HG02798 (cell line): ENCODE results near the gene CLEC12A.
A peak's percentile ranks its signal among the peaks of the same experiment; 100 is the strongest.
"Not testable (repeated sequence)": the region's sequence is repeated elsewhere in the genome, so short reads cannot be mapped to it uniquely, and the experiment has no call there.

Experiments used
- ATAC-seq: cut with Tn5 transposase; IDR thresholded peaks from one replicate; pipeline ENCODE4 v1.9.1; 2021; ENCODE audit warnings: mild to moderate bottlenecking; ENCODE audit not compliant: unreplicated experiment, poor library complexity

Gene CLEC12A

DNA sequence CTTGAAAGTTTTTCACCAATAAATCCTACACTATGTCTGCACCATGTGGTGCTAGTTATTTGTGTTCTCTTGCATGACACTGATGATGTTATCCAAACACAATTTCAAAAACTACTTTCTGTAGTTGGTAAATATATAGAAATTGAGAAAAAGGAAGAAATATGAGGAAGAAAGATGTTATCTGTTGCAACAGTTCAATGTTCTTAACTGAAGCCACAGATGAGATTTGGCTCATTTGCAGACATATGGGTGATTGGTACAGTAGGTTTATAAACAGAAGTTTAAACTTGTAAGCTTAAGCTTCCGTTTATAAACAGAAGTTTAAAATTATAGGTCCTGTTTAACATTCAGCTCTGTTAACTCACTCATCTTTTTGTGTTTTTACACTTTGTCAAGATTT is at the start of gene CLEC12A:
CLEC12A (plus strand) TSS at position 229 of the 400 bp plus-strand sequence. CDS start 188 bp downstream, outside the sequence.
- ATAC-seq = no peak

DNA sequence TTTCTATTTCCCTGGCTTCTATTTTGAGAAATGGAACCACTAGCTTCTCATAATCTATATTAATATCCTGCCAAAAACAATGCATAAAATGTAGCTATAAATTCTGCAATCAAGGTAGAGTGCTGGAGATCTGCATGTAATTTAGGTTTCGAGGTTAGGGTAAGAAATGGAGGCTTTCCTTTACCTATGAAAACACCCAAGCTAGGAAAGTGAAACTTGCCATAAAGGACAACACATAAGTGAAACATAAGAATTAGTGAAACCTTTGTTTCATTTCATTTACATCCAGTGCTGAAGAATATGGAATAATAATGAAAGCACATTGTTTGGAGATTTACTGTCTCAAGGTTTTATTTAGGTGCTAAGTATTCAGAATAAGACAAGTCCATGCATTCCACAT is 48.8 kb upstream of the CLEC12A start:
- no peak for ATAC-seq

DNA sequence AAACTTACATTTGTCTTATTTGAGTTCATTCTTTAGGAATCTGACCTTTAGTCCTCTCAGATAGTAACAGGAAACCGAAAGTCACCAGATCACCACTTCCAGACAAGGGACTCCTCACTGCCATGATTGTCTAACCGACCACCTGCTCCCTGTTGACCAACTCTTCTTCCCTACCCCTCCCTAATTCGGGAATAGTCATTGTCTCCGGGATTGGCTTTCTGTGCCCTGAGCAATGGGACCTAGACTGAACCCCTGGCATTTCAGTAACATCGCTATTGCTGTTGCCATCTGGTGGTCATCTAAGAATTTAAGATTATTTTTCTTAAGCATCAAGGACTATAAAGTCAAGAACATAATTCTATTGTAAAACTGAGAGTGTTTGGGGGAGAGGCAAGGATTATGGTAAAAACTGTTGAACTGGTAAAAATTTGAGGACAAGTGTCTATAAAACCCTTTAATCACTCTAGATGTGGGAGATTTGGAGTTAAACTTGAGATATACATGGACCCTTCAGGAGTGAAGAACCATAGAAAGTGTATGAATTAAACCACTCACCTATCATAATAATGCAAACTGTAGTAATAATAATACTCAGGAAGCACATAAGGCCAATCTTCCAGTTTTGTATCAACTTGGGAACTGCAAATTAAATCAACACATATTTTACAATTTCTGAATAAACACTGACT is 45.4 kb upstream of the CLEC12A start:
- ATAC-seq = no peak

GRCh38 chr12:9926876-9927275 is 44.3 kb upstream of the CLEC12A start:
- ATAC-seq = no peak

DNA sequence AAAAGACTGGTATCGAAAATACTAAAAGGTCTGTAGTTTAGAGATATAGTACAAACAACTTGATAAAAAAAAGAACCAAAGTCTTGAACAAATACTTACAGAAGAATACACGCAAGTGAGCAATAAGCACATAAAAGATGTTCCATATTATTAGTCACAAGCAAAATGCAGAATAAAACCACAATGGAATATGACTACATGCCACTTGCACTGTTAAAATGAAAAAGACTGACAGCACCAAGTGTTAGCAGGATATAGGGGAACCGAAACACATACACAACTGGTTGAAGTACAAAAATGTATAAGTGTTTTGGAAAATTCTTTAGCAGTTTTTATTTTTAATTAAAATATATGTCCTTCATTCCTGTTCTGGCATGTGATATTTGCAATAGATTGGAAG is 42.6 kb upstream of the CLEC12A start:
- ATAC-seq = no peak

GRCh38 chr12:9931245-9931644 is 40.0 kb upstream of the CLEC12A start:
- no peak for ATAC-seq

DNA sequence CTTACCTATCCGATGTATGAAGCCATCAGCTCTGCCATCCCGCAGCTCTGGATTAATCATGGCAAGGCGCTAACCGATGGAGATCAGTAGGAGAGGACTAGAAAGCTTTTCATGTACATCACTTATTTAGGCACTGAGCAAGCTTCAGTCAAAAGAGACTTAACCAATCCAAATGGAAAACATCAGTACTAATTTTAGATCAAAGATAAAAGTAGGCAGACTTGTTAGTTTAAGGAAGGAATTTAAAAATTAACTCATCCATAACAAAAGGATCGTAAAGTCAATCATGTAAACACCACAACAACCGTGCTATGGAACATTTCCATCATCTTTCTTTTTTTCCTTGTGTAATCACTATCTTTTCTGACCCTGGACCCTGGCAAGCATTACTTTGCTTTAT is 38.9 kb upstream of the CLEC12A start, which contains the start of gene CLEC2A:
CLEC2A (minus strand) TSS at position 101 of the 400 bp plus-strand sequence; CDS start at position 60, 41 bp downstream.
- ATAC-seq = no peak

GRCh38 chr12:9933958-9934357 is 37.3 kb upstream of the CLEC12A start:
- no peak for ATAC-seq

DNA sequence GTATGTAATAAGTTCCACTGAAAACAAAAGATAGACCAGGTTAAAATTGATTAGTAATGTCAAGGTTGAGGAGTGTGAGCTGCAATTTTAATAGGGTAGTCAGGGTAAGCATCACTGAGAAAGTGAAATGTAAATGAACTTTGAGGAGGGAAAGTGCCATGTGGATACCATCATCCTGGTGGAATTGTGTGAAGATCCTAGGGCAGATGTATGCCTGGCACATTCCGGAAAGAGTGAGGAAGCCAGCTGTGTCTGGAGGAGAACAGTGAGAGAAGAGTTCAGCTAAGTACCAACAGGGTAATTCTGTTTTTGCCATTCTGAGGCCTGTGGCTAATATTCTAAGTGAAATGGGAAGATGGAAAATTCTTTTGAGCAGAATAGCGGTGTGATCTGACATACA is 36.2 kb upstream of the CLEC12A start:
- no peak for ATAC-seq

DNA sequence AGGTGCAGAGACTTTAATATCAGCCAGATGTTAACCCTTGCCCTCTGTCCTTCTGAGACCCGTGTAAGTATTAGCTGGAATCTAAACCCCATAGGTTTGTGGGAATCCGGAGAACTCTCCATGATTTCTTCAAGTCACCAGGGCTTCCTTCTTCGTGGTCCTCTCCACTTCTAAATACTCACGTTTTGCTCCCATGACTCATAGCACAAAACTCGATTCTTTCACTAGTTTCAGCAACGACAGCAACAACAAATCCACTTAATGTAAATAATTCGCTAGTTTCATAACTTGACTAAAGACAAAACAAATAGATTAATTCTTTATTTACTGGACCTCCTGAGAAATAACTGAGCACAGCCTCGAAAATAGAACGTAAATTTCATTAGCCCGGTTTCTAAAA is 34.6 kb upstream of the CLEC12A start:
- ATAC-seq = no peak

GRCh38 chr12:9940375-9940774 is 30.8 kb upstream of the CLEC12A start:
- no peak for ATAC-seq

GRCh38 chr12:9941838-9942237 is 29.4 kb upstream of the CLEC12A start:
- ATAC-seq = no peak

- ATAC-seq = no peak
Measured at GRCh38 chr12:9943240-9943639, 28.0 kb upstream of the CLEC12A start.

DNA sequence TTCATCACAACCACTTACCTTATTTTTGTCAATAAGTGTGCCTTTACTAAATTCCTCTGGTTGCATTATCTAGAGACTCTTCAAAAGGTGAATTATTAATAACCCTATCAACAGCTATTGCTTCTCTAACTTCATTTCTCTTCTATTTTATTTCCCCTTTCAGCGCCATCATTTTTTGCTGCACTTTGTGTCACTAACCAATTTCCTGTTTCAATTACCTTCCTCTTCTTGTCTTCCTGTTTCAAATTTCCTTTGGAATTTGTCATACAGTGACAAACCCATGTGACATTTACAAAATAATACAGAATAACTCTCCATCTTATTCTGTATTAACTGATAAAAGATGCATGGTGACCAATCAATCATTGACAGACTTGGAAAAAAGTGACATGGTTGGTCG is 26.8 kb upstream of the CLEC12A start:
- ATAC-seq = no peak

DNA sequence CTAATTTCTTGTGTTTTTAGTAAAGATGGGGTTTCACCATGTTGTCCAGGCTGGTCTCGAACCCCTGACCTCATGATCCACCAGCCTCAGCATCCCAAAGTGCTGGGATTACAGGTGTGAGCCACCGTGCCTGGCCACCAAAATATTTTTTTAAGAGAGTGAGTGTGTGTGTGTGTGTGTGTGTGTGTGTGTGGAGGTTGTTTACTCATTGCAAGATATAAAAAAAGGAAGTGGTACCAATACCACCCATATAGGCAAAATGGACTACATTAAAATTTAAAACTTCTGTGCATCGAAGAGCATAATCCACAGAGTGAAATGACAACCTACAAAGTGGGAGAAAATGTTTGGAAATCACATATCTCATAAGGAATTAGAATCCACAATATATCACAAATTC is 23.5 kb upstream of the CLEC12A start:
- no peak for ATAC-seq

GRCh38 chr12:9948606-9949296 is 22.5 kb upstream of the CLEC12A start:
- peak; percentile 97 for ATAC-seq

DNA sequence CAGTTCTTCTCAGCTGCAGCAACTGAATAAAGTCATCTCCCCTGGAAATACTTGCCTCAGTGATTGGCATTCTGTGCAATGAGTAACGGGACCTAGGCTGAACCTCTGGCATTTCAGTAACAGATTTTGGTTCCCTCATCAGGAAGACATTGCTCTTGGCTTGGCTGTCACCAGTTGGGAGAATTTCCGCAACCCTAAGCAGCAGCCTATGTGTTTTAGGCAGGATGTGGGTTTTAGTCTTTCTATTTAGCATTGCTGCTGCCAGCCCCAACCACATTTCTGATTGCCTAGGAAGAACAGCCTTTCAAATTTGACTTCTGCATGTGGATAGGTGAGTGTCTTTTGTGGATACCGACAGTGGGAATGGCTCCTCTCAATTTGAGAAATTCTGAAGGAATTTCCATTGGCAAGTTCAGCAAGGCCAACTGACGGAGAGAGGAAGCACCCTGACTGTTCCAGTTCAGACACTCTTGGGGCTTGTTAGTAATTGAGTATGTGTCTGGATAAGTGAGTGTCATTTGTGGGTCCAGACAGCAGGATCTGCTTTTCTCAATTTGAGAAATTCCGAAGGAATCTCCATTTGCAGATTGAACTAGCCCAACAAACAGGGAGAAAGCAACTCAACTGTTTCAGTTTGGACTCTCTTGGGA is 20.1 kb upstream of the CLEC12A start:
- no peak for ATAC-seq

DNA sequence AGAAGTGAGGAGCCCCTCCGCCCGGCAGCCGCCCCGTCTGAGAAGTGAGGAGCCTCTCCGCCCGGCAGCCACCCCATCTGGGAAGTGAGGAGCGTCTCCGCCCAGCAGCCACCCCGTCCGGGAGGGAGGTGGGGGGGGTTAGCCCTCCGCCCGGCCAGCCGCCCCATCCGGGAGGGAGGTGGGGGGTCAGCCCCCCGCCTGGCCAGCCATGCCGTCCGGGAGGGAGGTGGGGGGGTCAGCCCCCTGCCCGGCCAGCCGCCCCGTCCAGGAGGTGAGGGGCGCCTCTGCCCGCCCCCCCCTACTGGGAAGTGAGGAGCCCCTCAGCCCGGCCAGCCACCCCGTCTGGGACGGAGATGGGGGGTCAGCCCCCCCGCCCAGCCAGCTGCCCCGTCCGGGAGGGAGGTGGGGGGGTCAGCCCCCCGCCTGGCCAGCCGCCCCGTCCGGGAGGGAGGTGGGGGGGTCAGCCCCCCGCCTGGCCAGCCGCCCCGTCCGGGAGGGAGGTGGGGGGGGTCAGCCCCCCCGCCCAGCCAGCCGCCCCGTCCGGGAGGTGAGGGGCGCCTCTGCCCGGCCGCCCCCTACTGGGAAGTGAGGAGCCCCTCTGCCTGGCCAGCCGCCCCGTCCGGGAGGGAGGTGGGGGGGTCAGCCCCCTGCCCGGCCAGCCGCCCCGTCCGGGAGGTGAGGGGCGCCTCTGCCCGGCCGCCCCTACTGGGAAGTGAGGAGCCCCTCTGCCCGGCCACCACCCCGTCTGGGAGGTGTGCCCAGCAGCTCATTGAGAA is 18.1 kb upstream of the CLEC12A start:
- not testable (repeated sequence) for ATAC-seq

- no peak for ATAC-seq
Measured at GRCh38 chr12:9957834-9958233, 13.4 kb upstream of the CLEC12A start.

DNA sequence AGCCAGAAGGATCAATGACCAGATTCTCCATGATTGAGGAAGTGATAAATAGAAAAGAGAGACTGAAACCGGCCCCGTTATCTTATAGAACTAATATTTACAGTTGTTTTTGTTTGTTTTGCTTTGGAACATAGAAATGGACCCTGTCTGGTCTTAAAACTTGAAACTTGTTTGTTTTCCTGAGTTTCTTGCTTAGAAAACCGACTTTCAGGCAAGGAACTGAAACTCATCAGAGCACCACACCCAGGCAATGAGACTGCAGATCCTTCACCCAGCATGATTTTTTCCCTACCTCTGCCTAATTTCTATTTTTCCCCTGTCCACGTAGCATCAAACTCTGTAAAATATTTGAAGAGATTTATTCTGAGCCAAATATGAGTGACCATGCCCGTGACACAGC is 10.6 kb upstream of the CLEC12A start:
- no peak for ATAC-seq

GRCh38 chr12:9961106-9961505 is 10.1 kb upstream of the CLEC12A start:
- no peak for ATAC-seq
